Posterior vena cava (tissue), 2 donors: ENCODE data around the gene RASEF. TPM values are rescaled to one million over a fixed set of nuclear protein-coding genes. Genes with fewer than 3 reads are reported as not detected.
"Not testable (repeated sequence)": the region's sequence is repeated elsewhere in the genome, so short reads cannot be mapped to it uniquely, and the experiment has no call there.

Experiments
- DNase-seq: peaks from one replicate; pipeline ENCODE4 v3.0.0-alpha.2; 2020; ENCODE audit warnings: low spot score
- intact Hi-C, 2 donors: fragments of 100-400 bp; cut with DNase I; formaldehyde crosslinking; loops; one replicate each; pipeline versions ENCODE4 v1.14.1 to v1.14.2; 2022 to 2023
- total RNA-seq, 2 donors: library from RNA; stranded (reverse); fragmentation: NEBNext Ultra II Directional; extraction: Animal tissue kit (Norgen Biotek cat#: 25700); gene quantifications; one replicate each; pipeline ENCODE4 v1.2.1, GENCODE V29; 2021
- donor health status: DM: yes; HTN: yes; CAD: no.
- donor health status: DM: yes; HTN: yes; CAD: no.

The RASEF gene
- total RNA-seq, 2 donors from 2014 or later = 0.37 to 1.00 TPM

GRCh38 chr9:82989929-82990328, 73.0 kb downstream of the RASEF start:
- intact Hi-C loops = no loop called here
- no peak for DNase-seq

- intact Hi-C loops = no loop called here
Observed at GRCh38 chr9:82988488-82988887, 74.5 kb downstream of the RASEF start.

DNA sequence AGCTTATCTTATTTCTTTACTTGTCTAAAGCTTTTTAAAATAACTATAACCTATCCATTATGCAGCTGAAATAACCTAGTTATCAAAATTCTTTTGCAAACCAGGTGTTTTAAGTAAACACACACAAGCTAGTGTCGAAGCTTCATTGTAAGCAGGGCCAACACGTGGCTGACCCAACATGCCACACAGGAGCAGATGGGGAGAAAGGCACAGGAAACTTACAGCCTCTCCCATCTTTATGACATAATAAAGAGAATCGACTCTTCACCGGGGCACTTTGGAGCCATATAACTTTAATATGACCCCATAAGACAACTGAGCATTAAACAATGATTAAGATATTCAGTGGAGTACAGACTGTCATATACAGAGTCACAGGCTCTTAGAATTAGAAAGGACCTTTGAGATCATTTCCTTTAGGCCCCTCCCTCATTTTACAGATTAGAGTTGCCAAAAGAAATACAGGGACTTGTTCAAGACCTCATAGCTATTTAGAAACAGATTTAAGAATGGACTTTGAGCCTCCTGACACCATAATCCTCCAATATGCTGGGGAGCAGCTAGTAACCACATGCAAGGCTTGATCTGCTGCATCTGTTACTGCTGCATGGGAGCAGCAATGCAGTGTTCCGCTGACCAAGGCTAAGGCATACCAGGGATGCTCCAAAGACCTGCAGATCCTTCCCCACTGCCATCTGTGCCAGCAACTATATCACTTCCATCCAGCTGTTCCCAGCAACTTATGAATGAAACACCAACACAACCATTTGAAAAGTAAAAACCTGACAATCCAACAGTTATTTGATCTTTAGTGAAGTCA, 75.4 kb downstream of the RASEF start:
- intact Hi-C loops = no loop called here
- DNase-seq = no peak

More at GRCh38 chr9:82988488-82988887, 74.5 kb downstream of the RASEF start:
- DNase-seq = no peak

DNA sequence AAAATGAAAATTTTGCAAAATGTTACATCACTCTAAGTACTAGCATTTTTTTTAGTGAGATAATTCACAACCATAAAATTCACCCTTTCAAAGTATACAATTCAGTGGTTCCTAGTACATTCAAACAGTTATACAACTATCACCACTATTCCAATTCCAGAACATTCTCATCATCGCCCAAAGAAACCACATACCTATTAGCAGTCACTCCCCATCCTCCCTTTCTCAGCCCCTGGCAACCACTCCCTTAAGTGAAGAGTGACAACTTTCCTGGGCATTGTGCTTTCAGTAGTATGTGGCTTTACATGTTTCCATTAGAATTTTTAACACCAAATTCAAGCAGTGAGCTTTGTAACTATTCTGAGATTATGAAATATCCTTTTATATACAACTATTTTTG, 81.4 kb downstream of the RASEF start:
- intact Hi-C loops = no loop called here
- no peak for DNase-seq

GRCh38 chr9:82975176-82975575, 87.8 kb downstream of the RASEF start:
- no peak for DNase-seq

DNA sequence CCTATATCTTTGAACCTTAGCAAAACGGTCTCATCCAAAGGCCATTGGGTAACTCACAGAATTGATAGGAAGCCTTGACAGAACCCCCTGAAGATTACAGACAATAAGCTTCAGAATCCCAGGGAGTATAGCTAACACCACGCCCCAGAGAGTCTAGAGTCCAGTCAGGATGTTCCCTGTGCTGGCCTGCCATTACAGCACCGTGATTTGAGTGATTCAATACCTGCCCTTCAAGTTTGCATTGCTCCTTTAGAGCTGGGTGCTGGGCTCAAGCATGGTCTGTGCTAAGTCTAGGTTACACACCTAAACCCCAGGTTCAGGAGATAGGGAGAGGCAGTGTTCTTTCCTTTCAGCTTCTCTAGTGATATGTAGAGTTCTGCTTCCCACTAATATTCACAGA, 90.5 kb downstream of the RASEF start:
- no peak for DNase-seq
- intact Hi-C loops = loop anchor here in 1 of 2 donors (5.0 kb wide), 1 partner anchor 640 kb away; no protein-coding TSS in a partner anchor

More at GRCh38 chr9:82975176-82975575, 87.8 kb downstream of the RASEF start:
- intact Hi-C loops = no loop called here

- no peak for DNase-seq
- intact Hi-C loops = loop anchor here in 1 of 2 donors (5.0 kb wide), 1 partner anchor 638 kb away; no protein-coding TSS in a partner anchor
Observed at GRCh38 chr9:82970359-82970758, 92.6 kb downstream of the RASEF start.

GRCh38 chr9:82969291-82969690, 93.7 kb downstream of the RASEF start:
- intact Hi-C loops = no loop called here
- no peak for DNase-seq

GRCh38 chr9:82968816-82969215, 94.1 kb downstream of the RASEF start:
- intact Hi-C loops = no loop called here
- no peak for DNase-seq

GRCh38 chr9:82968388-82968787, 94.6 kb downstream of the RASEF start:
- intact Hi-C loops = no loop called here

GRCh38 chr9:82961504-82962125, 101.3 kb downstream of the RASEF start:
- DNase-seq = no peak
- intact Hi-C loops = no loop called here

More at GRCh38 chr9:82968388-82968787, 94.6 kb downstream of the RASEF start:
- DNase-seq = no peak

DNA sequence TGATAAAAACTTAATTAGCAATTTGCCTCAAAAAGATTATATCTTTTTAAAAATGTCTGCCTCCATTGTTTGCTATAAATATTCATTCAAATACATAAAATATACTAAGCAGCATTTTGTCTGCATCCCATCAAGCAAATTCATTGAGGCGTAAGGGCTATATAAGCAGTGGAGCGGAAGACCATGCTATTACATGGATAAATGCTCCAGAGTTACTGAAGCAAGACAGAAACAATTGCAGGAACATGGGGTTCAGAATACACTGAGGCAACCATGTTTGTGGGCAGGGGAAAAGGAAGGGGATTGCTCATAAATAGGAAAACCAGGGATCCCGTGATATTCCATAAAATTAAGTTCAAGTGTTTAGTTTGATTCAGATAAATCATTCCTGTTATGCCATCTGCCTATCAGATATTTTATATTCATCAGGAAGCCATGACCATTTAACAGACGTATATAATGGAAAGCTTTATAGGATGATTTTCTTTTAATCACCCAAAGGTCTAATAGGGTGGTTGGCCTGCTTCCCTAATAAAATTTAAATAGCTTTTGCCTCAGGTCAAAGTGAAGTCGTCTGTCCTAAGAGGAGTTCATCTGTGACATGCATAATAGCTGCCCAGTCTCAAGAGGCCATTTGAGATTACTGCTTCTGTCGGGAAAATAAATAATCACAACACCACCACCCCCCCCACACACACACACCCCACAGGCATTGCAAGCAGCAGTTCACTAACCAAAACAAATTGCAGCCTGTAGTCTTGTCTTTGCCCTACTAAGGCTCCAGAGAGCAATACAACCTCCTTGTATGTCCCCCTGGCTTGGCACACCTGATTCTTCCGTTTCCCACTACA, 105.2 kb downstream of the RASEF start:
- intact Hi-C loops = no loop called here
- no peak for DNase-seq

DNA sequence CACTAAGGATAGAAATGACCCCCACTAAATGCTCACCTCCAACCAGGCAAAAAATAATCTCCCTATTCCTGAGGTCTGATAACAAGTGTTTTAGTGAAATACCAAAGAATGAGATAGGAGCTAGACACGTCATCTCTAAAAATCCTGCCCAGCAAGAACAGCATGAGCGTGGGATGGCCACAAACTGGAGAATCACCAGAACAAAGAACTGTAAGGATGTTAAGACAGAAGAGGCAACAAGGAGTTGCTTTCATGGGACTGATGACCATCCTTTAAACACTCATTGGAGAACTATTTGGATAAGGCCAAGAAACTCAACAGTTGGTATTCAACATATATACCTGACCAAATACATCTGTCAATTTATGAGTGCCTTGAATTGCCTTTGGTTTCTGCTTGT, 113.7 kb downstream of the RASEF start:
- no peak for DNase-seq
- intact Hi-C loops = no loop called here

- no peak for DNase-seq
Observed at GRCh38 chr9:82940376-82940775, 122.6 kb downstream of the RASEF start.

DNA sequence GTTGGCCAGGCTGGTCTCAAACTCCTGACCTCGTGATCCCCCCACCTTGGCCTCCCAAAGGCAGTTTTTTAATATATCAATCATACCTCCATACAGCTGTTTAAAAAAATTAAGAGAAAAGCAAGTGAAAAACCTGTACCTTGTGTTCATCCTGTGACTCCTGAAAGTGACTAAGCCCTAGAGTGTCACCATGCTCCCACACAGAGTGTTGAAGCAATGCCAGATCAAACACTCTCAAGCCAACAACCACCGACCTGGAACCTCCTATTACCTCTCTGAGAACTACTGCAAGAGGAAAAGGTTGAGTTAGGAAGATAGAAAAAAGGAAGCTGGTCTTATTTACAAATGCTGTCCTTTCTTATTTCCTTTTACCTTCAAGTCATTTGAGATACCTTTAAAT, 123.5 kb downstream of the RASEF start:
- no peak for DNase-seq
- intact Hi-C loops = no loop called here

More at GRCh38 chr9:82940376-82940775, 122.6 kb downstream of the RASEF start:
- intact Hi-C loops = no loop called here

- DNase-seq = no peak
- intact Hi-C loops = no loop called here
Observed at GRCh38 chr9:82938426-82939218, 124.3 kb downstream of the RASEF start.

- DNase-seq, intact Hi-C loops: not testable (repeated sequence)
Observed at GRCh38 chr9:82936561-82936960, 126.4 kb downstream of the RASEF start.

DNA sequence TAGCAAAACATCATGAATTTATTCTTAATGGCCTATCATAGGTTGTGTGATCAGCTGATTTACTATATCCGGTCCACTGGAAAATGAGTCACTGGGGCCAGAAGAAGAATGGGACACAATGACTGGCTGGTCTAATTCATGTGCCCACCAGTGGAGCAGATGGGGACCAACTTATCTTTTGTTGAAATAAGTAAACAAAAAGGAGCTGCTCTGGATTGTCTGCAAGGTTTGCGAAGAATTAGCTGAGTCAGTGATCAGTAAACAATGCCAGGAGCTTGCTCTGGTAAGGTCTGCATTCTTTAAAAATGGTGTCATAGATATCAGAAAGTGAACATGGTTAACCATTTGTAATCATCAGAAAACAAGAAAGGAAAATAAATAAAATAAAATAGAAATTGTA, 128.0 kb downstream of the RASEF start:
- intact Hi-C loops = no loop called here

GRCh38 chr9:82934025-82934424, 128.9 kb downstream of the RASEF start:
- DNase-seq, intact Hi-C loops: not testable (repeated sequence)

More for the DNA sequence above, 128.0 kb downstream of the RASEF start:
- no peak for DNase-seq
